HCT116 (cell line): ENCODE results near the gene TPO. TPM values are rescaled to one million over a fixed set of nuclear protein-coding genes. Genes with fewer than 3 reads are reported as not detected.
A peak's percentile ranks its signal among the peaks of the same experiment; 100 is the strongest.

Source experiments
- ATAC-seq: fragments of 200-7000 bp; cut with Tn5 transposase; 2 replicates; pipeline ENCODE4 v1.9.1; 2020; ENCODE audit warnings: mild to moderate bottlenecking, moderate library complexity
- BruUV-seq: library from RNA; stranded (reverse); fragments of 400-500 nt; replicated peaks from 2 replicates; lab custom pipeline; 2021; lab: Mats Ljungman, UMichigan
- CTCF ChIA-PET: fragments of 300-600 bp; sonication (Branson Sonifier 250); formaldehyde crosslinking; loops from one replicate; lab custom pipeline; 2021; ENCODE audit warnings: antibody characterized with exemption; lab: Charles Lee
- POLR2A ChIA-PET: fragments of 300-600, 350-600 bp; sonication (Branson Sonifier 250); formaldehyde crosslinking; loops from one replicate; lab custom pipeline; 2021; ENCODE audit warnings: antibody characterized with exemption; lab: Charles Lee
- RAD21 ChIA-PET, 2 experiments: fragments of 300-600 bp; sonication (Branson Sonifier 250); formaldehyde crosslinking; loops; one replicate each; lab custom pipeline; 2023; ENCODE audit warnings: low total read pairs in 2 of 2; ENCODE audit not compliant: uncharacterized antibody in 2 of 2, unreplicated experiment in 2 of 2, low non-redundant PET in 1 of 2; lab: Charles Lee
- DNase-seq: peaks from one replicate; pipeline ENCODE4 v3.0.0-alpha.2; 2010; ENCODE audit warnings: low read depth, low spot score
- H2AFZ ChIP-seq: fragments of 200-600 bp; shearing (Covaris generic), sonication (generic); 2 replicates; pipeline ENCODE4 v1.6.1; 2017; ENCODE audit warnings: low read depth, mixed run types, mixed read lengths, antibody characterized with exemption, low read length; ENCODE audit not compliant: poor library complexity, severe bottlenecking
- H3K27ac ChIP-seq: 2 replicates; pipeline ENCODE4 v1.5.1; 2012; ENCODE audit warnings: low read depth, low read length
- H3K27me3 ChIP-seq: fragments of 200-600 bp; sonication (generic); 2 replicates; pipeline ENCODE4 v1.6.1; 2016; ENCODE audit warnings: mixed run types, low read length, mixed read lengths; ENCODE audit not compliant: insufficient read depth
- H3K36me3 ChIP-seq, 2 experiments: fragments of 200-500 bp in 1 of 2; fragments of 200-600 bp in 1 of 2; sonication (Bioruptor generic) in 1 of 2; sonication (generic) in 1 of 2; 2 replicates each; pipeline versions ENCODE4 v1.5.1 to v1.6.1; 2014 to 2016; ENCODE audit warnings: low read length in 2 of 2, inconsistent platforms in 1 of 2, mixed read lengths in 1 of 2, mixed run types in 1 of 2; ENCODE audit not compliant: insufficient read depth in 2 of 2, control insufficient read depth in 1 of 2
- H3K4me1 ChIP-seq, 2 experiments: fragments of 200-600 bp in 1 of 2; sonication (generic) in 1 of 2; 2 replicates each; pipeline versions ENCODE4 v1.5.1 to v1.6.1; 2012 to 2017; ENCODE audit warnings: low read length in 2 of 2, inconsistent platforms in 1 of 2, mild to moderate bottlenecking in 1 of 2, mixed read lengths in 1 of 2, mixed run types in 1 of 2, moderate library complexity in 1 of 2; ENCODE audit not compliant: insufficient read depth in 2 of 2, control insufficient read depth in 1 of 2
- H3K4me2 ChIP-seq: fragments of 200-600 bp; sonication (generic); 2 replicates; pipeline ENCODE4 v1.6.1; 2017; ENCODE audit warnings: mixed run types, low read length, mixed read lengths
- H3K4me3 ChIP-seq, 2 experiments: fragments of 200-600 bp in 1 of 2; sonication (generic) in 1 of 2; replicated peaks in 1 of 2; 2 replicates each; pipeline ENCODE4 v1.5.1; 2011 to 2016; ENCODE audit warnings: low read length in 2 of 2, control low read depth in 1 of 2, low read depth in 1 of 2, mild to moderate bottlenecking in 1 of 2, mixed read lengths in 1 of 2, mixed run types in 1 of 2
- H3K79me2 ChIP-seq: fragments of 200-600 bp; sonication (generic); 2 replicates; pipeline ENCODE4 v1.6.1; 2017; ENCODE audit warnings: mild to moderate bottlenecking, mixed run types, low read length, moderate library complexity, mixed read lengths; ENCODE audit not compliant: insufficient read depth
- H3K9ac ChIP-seq: fragments of 200-600 bp; sonication (generic); 2 replicates; pipeline ENCODE4 v1.6.1; 2016; ENCODE audit warnings: low read length, mixed read lengths
- H3K9me2 ChIP-seq: fragments of 200-600 bp; sonication (generic), shearing (Covaris generic); 2 replicates; pipeline ENCODE4 v1.6.1; 2017; ENCODE audit warnings: mixed run types, mild to moderate bottlenecking, moderate library complexity; ENCODE audit not compliant: insufficient read depth
- H3K9me3 ChIP-seq, 2 experiments: fragments of 200-500 bp in 1 of 2; fragments of 200-600 bp in 1 of 2; sonication (Bioruptor generic) in 1 of 2; sonication (generic) in 1 of 2; 2 replicates each; pipeline ENCODE4 v1.6.1; 2014 to 2017; ENCODE audit warnings: low read length in 2 of 2, mixed read lengths in 2 of 2, inconsistent platforms in 1 of 2, low read depth in 1 of 2, mild to moderate bottlenecking in 1 of 2, mixed run types in 1 of 2, moderate library complexity in 1 of 2; ENCODE audit not compliant: control insufficient read depth in 1 of 2, insufficient read depth in 1 of 2
- H4K20me1 ChIP-seq: fragments of 200-600 bp; sonication (generic), shearing (Covaris generic); 2 replicates; pipeline ENCODE4 v1.6.1; 2017; ENCODE audit warnings: mixed run types, mild to moderate bottlenecking, moderate library complexity; ENCODE audit not compliant: insufficient read depth
- CBX3 ChIP-seq: IDR thresholded peaks from 2 replicates; pipeline ENCODE4 v1.6.1; 2012; ENCODE audit warnings: low read depth
- CEBPB ChIP-seq: IDR thresholded peaks from 2 replicates; pipeline ENCODE4 v1.6.1; 2012; ENCODE audit warnings: low read depth
- EGR1 ChIP-seq: IDR thresholded peaks from 2 replicates; pipeline ENCODE4 v1.6.1; 2012; ENCODE audit warnings: low read depth
- ELF1 ChIP-seq: IDR thresholded peaks from 2 replicates; pipeline ENCODE4 v1.6.1; 2012; ENCODE audit warnings: low read depth, borderline replicate concordance
- EZH2 ChIP-seq: fragments of 200-600 bp; sonication (generic); IDR thresholded peaks from 2 replicates; pipeline ENCODE4 v1.6.1; 2017; ENCODE audit warnings: antibody characterized with exemption, mixed run types
- EZH2phosphoT487 ChIP-seq: fragments of 200-600 bp; IDR thresholded peaks from 2 replicates; pipeline ENCODE4 v1.6.1; 2018; ENCODE audit warnings: antibody characterized with exemption, borderline replicate concordance
- FOSL1 ChIP-seq: IDR thresholded peaks from 2 replicates; pipeline ENCODE4 v1.6.1; 2012; ENCODE audit warnings: low read depth
- JUND ChIP-seq: IDR thresholded peaks from 2 replicates; pipeline ENCODE4 v1.6.1; 2012
- POLR2A ChIP-seq: IDR thresholded peaks from 2 replicates; pipeline ENCODE4 v1.7.0; 2011; ENCODE audit warnings: borderline replicate concordance; ENCODE audit not compliant: insufficient read depth, insufficient read length; ENCODE audit errors: extremely low read depth
- POLR2AphosphoS5 ChIP-seq: IDR thresholded peaks from 2 replicates; pipeline ENCODE4 v1.6.1; 2011; ENCODE audit warnings: mild to moderate bottlenecking, low read depth, low read length, moderate library complexity
- RAD21 ChIP-seq: IDR thresholded peaks from 2 replicates; pipeline ENCODE4 v1.6.1; 2012; ENCODE audit warnings: low read depth, mild to moderate bottlenecking
- SIN3A ChIP-seq: IDR thresholded peaks from 2 replicates; pipeline ENCODE4 v1.6.1; 2012; ENCODE audit warnings: low read depth
- SP1 ChIP-seq: IDR thresholded peaks from 2 replicates; pipeline ENCODE4 v1.6.1; 2012; ENCODE audit warnings: low read depth
- SRF ChIP-seq: IDR thresholded peaks from 2 replicates; pipeline ENCODE4 v1.6.1; 2012; ENCODE audit warnings: low read depth
- TCF7L2 ChIP-seq: IDR thresholded peaks from 2 replicates; pipeline ENCODE4 v1.7.0; 2011; ENCODE audit warnings: borderline replicate concordance, inconsistent platforms; ENCODE audit not compliant: insufficient read depth, insufficient read length; ENCODE audit errors: extremely low read depth
- YY1 ChIP-seq: IDR thresholded peaks from 2 replicates; pipeline ENCODE4 v1.6.1; 2011; ENCODE audit warnings: low read length, low read depth, moderate library complexity, mild to moderate bottlenecking; ENCODE audit not compliant: insufficient replicate concordance; ENCODE audit errors: extremely low read depth
- ZFX ChIP-seq: fragments of 450-650 bp; IDR thresholded peaks from 2 replicates; pipeline ENCODE4 v1.6.1; 2017
- ZNF274 ChIP-seq: fragments of 200-500 bp; sonication (Bioruptor generic); IDR thresholded peaks from 2 replicates; pipeline ENCODE4 v1.6.1; 2014; ENCODE audit warnings: mild to moderate bottlenecking, low read depth, low read length, inconsistent platforms
- intact Hi-C: fragments of 100-400 bp; cut with micrococcal nuclease; formaldehyde crosslinking; loops from 2 replicates; pipeline ENCODE4 v1.10.0; 2022
- total RNA-seq: library from RNA; stranded (reverse); gene quantifications from one replicate; pipeline ENCODE4 v1.2.1, GENCODE V29; 2021; ENCODE audit not compliant: unreplicated experiment
- TF ChIP-seq, protein P1 (sequence below): IDR thresholded peaks from 2 replicates; pipeline ENCODE4 v1.6.1; 2011; ENCODE audit warnings: mild to moderate bottlenecking, low read length, moderate library complexity; ENCODE audit not compliant: insufficient replicate concordance; ENCODE audit errors: extremely low read depth
- TF ChIP-seq, protein P2 (sequence below): IDR thresholded peaks from 2 replicates; pipeline ENCODE4 v1.6.1; 2012
- TF ChIP-seq, protein P3 (sequence below): IDR thresholded peaks from 2 replicates; pipeline ENCODE4 v1.6.1; 2012
- TF ChIP-seq, protein P4 (sequence below), 3 experiments: fragments of 200-600 bp in 1 of 3; sonication (generic) in 1 of 3; IDR thresholded peaks in 2 of 3; conservative IDR thresholded peaks in 1 of 3; 2 replicates each; pipeline ENCODE4 v1.5.1; 2012 to 2017; ENCODE audit warnings: low read depth in 2 of 3, low read length in 2 of 3, antibody characterized with exemption in 1 of 3, borderline replicate concordance in 1 of 3, control low read depth in 1 of 3, mild to moderate bottlenecking in 1 of 3, mixed read lengths in 1 of 3, mixed run types in 1 of 3, moderate library complexity in 1 of 3; ENCODE audit not compliant: insufficient read depth in 1 of 3

TPO gene
- total RNA-seq, 1 experiment from 2014 or later: not detected

DNA sequence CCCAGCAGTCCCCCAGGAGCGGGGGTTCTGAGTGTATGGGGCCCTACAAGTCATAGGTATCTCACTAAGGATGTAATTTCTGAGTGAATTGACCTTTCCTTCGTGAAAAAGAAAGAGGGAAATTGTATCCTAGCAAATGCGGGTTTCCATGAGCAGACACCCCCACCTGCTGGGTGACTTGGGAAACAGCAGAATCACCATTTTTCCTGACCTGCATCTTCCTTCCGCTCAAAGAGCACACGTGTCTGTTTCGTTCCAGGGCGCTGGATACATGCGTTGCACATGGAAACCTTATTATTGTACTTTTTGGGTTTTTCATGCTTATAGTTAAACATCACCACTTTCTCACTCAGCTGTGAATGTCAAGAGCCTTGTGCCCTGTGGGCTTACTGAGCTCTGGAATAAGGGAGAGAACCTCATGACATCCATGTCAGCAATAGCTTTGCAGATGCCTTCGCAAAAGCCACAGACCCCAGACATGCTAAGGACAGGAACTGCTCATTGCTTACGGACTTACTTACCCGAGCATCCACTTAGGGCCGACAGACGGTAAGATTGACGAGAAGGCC, 132.8 kb downstream of the TPO start:
- no TSS peak for BruUV-seq
- peak overlapping the region; percentile 22; the same call in 1 of the 2 replicates for H3K4me2 ChIP-seq
- no peak overlapping the region for H3K4me3 ChIP-seq
- POLR2A ChIA-PET: no interaction called here
- H3K27me3 ChIP-seq: no peaks in the 10 kb centered on the region
- H3K4me1 ChIP-seq: peaks cover 0 to 6% of the 10 kb centered on the region in 2 experiments; a peak in 1 of 4 replicates
- H4K20me1 ChIP-seq: no peaks in the 10 kb centered on the region
- peak; percentile 23 for DNase-seq
- H3K9me2 ChIP-seq: no peaks in the 10 kb centered on the region
- no peaks in the 10 kb centered on the region for H3K79me2 ChIP-seq
- H3K27ac ChIP-seq: no peak overlapping the region
- H3K36me3 ChIP-seq: no peaks in the 10 kb centered on the region
- CTCF ChIA-PET: interaction anchor here (1.2 to 1.6 kb wide), 3 partner anchors 592 to 1017 kb away, joined by 3 to 4 read pairs (median 3); no protein-coding TSS in a partner anchor
- peak overlapping the region; percentile 13 for H2AFZ ChIP-seq
- H3K9ac ChIP-seq: no peak overlapping the region
- intact Hi-C loops: loop anchor here (1.0 to 5.0 kb wide), 7 partner anchors 223 to 1017 kb away; no protein-coding TSS in a partner anchor
- no peaks in the 10 kb centered on the region for H3K9me3 ChIP-seq
- RAD21 ChIA-PET: interaction anchor here in 1 of 2 experiments (0.8 kb wide), 1 partner anchor 592 kb away, joined by 4 read pairs; no protein-coding TSS in a partner anchor
- peak; percentile 53 for ATAC-seq
- TF ChIP-seq CBX3: no peak
- no peak for TF ChIP-seq EZH2phosphoT487
- TF ChIP-seq SIN3A: no peak
- TF ChIP-seq SRF: no peak
- no peak for TF ChIP-seq CEBPB
- no peak for TF ChIP-seq YY1
- TF ChIP-seq, protein P1, sequence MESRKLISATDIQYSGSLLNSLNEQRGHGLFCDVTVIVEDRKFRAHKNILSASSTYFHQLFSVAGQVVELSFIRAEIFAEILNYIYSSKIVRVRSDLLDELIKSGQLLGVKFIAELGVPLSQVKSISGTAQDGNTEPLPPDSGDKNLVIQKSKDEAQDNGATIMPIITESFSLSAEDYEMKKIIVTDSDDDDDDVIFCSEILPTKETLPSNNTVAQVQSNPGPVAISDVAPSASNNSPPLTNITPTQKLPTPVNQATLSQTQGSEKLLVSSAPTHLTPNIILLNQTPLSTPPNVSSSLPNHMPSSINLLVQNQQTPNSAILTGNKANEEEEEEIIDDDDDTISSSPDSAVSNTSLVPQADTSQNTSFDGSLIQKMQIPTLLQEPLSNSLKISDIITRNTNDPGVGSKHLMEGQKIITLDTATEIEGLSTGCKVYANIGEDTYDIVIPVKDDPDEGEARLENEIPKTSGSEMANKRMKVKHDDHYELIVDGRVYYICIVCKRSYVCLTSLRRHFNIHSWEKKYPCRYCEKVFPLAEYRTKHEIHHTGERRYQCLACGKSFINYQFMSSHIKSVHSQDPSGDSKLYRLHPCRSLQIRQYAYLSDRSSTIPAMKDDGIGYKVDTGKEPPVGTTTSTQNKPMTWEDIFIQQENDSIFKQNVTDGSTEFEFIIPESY: no peak
- TF ChIP-seq, protein P2, sequence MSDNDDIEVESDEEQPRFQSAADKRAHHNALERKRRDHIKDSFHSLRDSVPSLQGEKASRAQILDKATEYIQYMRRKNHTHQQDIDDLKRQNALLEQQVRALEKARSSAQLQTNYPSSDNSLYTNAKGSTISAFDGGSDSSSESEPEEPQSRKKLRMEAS: peak; percentile 20; the same call in 1 of the 2 replicates
- TF ChIP-seq POLR2AphosphoS5: no peak
- TF ChIP-seq FOSL1: no peak
- no peak for TF ChIP-seq EZH2
- TF ChIP-seq TCF7L2: no peak
- TF ChIP-seq RAD21: peak; percentile 94
- TF ChIP-seq, protein P3, sequence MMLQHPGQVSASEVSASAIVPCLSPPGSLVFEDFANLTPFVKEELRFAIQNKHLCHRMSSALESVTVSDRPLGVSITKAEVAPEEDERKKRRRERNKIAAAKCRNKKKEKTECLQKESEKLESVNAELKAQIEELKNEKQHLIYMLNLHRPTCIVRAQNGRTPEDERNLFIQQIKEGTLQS: no peak
- TF ChIP-seq, protein P4, sequence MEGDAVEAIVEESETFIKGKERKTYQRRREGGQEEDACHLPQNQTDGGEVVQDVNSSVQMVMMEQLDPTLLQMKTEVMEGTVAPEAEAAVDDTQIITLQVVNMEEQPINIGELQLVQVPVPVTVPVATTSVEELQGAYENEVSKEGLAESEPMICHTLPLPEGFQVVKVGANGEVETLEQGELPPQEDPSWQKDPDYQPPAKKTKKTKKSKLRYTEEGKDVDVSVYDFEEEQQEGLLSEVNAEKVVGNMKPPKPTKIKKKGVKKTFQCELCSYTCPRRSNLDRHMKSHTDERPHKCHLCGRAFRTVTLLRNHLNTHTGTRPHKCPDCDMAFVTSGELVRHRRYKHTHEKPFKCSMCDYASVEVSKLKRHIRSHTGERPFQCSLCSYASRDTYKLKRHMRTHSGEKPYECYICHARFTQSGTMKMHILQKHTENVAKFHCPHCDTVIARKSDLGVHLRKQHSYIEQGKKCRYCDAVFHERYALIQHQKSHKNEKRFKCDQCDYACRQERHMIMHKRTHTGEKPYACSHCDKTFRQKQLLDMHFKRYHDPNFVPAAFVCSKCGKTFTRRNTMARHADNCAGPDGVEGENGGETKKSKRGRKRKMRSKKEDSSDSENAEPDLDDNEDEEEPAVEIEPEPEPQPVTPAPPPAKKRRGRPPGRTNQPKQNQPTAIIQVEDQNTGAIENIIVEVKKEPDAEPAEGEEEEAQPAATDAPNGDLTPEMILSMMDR (IDR thresholded peaks at IDR 0.05 in 2 of 3, conservative IDR thresholded peaks at IDR 0.05 in 1 of 3; ENCODE audit: borderline replicate concordance in 1 of 3, insufficient read depth in 1 of 3, low read depth in 2 of 3, low read length in 2 of 3): peak; percentile 71 to 85 (median 76)
- no peak for TF ChIP-seq POLR2A
- TF ChIP-seq JUND: no peak
- TF ChIP-seq ZNF274: no peak
- no peak for TF ChIP-seq ZFX
- no peak for TF ChIP-seq ELF1
- no peak for TF ChIP-seq SP1
- no peak for TF ChIP-seq EGR1
